Activated CD4-positive, alpha-beta T cell treated with anti-CD3 and anti-CD28 coated beads, Interleukin-2, amount 50 U/mL, for 24 hours (primary cell): ENCODE data around the gene SUPT3H.
A peak's percentile ranks its signal among the peaks of the same experiment; 100 is the strongest.

ENCODE experiments used
- DNase-seq, 2 donors: peaks; one replicate each; pipeline ENCODE4 v3.0.0-alpha.2; 2020; ENCODE audit warnings: low read depth in 1 of 2, low spot score in 1 of 2

SUPT3H gene

DNA sequence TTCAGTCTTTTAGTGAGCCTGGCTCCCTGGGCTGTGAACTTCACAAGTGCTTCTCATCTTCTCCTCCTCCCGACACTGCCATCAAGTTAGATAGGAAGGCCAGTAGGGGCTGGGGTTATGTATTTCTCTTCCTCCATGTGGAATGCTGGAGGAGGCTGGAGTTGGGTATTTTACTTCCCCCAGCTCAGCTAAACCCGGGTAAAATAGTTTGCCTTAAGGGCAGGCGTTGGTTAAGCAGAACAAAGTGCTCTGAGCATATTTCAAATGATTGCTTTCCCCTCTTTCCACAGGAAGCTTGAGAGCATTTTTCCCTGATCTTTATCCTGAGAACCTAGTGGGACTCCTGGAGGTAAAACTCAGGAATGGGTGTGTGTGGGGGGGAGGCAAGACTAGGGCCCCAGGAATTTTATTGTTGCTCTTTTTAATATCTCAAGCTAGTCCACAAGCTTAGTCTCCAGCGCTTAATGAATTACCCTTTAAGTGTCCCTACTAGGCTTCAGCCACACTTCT is 16.9 kb upstream of the SUPT3H start:
- DNase-seq: no peak

- no peak for DNase-seq
Measured at GRCh38 chr6:45388328-45388727, 10.6 kb upstream of the SUPT3H start.

- no peak for DNase-seq
Measured at GRCh38 chr6:45387236-45387635, 9.5 kb upstream of the SUPT3H start.

DNA sequence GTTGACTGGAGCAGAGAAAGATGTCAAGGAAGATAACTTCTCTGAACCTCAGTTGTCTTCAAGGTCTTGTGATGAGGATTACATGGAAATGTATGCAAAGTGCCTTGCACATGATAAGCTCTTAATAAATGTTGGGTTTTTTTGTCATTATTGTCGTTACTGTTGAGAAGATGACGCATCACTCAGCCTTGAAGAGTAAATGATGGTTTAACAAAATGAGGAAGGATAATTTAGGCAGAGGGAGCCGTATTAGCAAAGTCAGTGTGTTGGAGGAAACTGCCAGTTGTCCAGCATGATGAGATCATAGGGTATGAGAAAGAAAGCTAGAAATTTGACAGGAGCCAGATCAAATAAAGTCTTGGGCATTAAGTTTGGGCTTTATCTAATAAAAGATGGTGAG is 8.8 kb upstream of the SUPT3H start:
- DNase-seq: no peak

DNA sequence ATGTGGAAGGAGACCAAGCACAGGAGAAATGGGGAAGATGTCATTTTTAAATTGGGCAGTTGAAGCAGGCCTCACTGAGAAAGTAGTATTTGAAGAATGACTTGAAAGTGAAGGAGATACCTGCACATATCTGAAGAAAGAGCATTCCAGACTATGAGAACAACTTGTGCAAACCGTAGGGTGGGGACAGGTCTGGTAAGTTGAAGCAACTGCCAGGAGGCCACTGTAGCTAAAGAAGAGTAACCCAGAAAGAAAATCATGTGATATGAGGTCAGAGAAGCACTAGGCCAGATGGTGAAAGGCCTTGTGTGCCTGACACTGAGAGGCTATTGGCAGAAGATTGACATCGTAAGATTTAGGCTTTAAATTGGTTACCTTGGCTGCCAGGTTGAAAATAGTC is 4.7 kb upstream of the SUPT3H start:
- no peak for DNase-seq

DNA sequence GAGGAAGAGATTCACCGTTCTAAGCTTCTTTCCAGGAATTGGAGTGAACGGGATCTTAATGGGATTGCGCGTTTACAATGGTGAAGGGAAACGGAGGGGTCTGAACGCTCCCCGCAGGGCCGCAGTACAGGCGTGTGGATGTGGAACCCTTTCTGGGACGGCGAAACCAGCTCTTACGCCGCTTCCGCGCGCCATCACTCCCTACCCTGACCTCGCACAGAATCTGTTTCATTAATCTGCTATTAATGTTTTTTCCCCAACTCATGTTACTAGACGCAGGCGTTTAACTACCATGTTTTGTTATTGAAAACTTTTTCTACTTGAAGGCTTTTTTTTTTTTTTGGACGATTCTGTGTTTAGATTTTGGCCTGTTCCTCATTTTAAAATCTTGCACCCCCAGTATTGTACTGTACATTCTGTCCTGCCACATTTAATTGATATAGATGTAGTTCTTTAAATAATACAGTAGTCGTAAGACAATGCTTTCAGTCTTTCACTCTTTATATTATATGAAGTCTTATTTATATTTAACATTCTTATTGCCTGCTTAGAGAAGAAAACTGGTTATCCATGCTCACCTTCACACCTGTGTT is 696 bp upstream of the SUPT3H start:
- DNase-seq: no peak

- peak; percentile 62 to 72 for DNase-seq
Measured at GRCh38 chr6:45377043-45377553, 636 bp downstream of the SUPT3H start.

DNA sequence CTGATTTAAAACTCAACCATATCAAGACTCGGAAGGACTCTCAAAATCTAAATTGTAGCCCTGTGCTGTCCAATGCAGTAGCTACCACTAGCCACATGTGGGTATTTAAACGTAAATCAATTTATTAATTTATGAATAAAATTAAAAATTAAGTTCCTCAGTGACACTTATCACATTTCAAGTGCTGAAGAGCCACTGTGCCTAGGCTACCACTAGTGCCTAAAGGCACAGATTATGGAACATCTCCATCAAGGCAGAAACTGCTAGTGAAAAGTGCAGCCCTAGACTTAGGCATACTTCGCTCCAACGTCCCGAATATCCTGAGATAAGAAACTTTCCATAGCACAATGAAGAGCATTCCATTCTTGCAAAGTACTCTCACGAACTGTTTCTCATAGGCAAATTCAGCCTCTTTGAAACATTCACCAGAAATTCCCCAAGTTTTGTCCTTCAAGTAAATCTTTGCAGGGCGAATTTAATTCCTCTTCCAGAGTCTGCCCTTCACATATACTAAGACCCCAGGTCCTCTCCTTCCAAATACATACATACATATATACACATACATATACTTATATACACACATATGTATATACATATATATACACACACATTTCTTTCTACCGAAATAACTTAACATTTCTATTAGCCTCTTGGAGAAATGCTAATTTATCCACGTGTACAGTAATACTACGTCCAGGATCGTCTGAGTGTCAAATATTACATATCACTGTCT is 1.3 kb downstream of the SUPT3H start:
- no peak for DNase-seq

GRCh38 chr6:45375449-45375848 is 2.3 kb downstream of the SUPT3H start:
- no peak for DNase-seq

- no peak for DNase-seq
Measured at GRCh38 chr6:45371924-45372573, 5.7 kb downstream of the SUPT3H start.

DNA sequence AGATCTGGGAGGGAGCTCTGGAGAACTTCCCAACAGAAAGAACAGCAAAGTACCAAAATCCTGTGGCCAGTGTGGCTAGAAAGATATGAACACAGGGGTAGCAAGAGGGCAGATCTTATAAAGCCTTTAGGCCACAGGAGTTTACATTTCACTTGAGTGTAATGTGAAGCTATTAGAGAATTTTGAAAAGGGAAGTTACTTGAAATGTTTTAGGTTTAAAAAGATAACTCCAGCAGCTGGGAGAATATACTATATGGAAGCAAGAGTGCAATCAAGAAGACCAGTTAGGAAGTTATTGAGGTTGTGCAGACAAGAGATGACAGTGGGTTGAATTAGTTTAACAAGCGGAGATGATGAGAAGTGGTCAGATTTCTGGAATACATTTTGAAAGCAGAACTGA is 7.9 kb downstream of the SUPT3H start:
- no peak for DNase-seq

GRCh38 chr6:45367999-45368398 is 9.7 kb downstream of the SUPT3H start:
- DNase-seq: no peak

GRCh38 chr6:45366534-45366933 is 11.2 kb downstream of the SUPT3H start:
- no peak for DNase-seq

GRCh38 chr6:45365036-45365435 is 12.7 kb downstream of the SUPT3H start:
- no peak for DNase-seq

- no peak for DNase-seq
Measured at GRCh38 chr6:45364466-45364865, 13.3 kb downstream of the SUPT3H start.

DNA sequence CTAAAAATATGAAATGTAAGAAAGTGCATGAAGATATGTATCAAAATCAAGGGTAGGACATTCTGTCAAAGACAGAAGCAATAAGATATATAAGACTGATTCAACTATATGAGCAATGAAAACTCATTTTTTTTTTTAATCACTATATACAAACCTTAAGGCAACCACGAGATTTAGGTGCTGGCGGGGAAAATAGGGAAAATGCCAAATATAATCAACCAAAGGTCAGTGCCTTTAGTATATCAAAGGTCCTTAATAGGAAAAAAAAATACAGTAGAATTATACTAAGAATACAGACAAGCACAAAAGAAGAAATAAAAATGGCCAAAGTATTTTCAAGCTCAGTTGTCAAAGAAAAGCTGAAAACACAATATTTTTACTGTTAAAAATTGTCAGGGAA is 24.1 kb downstream of the SUPT3H start:
- DNase-seq: no peak

DNA sequence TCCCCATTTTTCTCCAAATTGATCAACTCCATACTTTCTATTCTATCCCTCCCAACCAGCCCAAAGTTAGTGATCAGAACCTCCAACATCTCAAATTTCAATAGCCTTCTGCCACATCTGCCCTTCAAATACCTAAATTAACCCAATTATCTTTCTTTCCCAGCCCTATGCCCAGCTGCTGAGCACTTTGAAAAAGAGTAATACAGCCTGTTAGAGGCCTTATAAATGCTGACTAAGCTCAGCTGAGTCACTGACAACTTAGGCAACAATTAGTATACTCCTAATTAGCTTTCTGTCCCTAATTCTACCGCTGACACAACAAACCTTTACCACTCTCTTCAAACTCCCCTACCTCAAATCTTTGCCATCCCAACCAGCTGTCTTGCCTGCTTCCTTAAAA is 26.1 kb downstream of the SUPT3H start:
- DNase-seq: no peak

- DNase-seq: no peak
Measured at GRCh38 chr6:45351076-45351475, 26.7 kb downstream of the SUPT3H start.

GRCh38 chr6:45350186-45350710 is 27.5 kb downstream of the SUPT3H start:
- DNase-seq: no peak

DNA sequence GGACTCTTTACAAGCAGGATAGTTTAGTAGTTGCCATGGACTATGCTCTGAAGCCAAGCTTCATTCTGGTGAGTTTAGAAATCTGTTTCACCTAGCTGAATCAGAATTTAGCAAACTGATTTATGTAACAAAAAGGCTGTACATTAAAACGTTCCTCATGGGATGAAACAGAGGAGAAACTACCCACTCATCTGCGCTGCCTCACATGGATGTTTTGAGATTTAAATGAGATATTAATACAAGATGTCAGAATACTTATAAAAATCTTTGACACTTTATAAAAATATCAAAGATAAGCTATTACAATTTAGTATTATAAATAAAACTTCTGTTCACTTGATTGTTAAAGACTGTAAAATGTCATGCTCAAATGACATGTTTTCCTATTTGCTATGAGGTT is 32.8 kb downstream of the SUPT3H start:
- no peak for DNase-seq

- no peak for DNase-seq
Measured at GRCh38 chr6:45328523-45328922, 49.2 kb downstream of the SUPT3H start.

DNA sequence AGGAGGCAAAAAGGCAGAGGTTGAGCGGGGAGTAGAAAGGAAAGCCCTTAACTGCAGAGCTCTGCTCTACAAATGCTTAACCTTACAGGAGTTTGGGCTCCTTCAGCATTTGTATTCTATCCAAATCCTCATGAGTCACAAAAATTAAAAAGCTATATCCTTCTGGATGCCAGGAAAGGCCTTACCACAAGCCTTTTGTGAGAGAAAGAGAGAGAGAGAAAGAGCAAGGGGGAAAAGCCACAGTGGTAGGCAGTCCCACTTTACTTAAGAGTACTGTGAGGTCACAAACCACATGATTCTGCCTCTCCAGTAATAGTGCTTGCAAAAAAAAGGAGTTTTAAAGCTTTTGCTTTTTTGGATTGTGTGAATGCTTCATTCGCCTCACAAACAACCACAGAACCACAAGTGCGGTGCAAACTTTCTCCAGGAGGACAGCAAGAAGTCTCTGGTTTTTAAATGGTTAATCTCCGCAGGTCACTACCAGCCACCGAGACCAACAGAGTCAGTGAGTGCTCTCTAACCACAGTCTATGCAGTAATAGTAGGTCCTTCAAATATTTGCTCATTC is 49.7 kb downstream of the SUPT3H start, which contains the start of gene RUNX2:
Gene RUNX2 (plus strand): TSS at position 375 of the 567 bp plus-strand sequence. CDS start 397 bp downstream, outside the sequence.
- no peak for DNase-seq
